GM21423 (cell line): ENCODE results near the gene ZNF829.

Source experiments
- ATAC-seq: cut with Tn5 transposase; IDR thresholded peaks from one replicate; pipeline ENCODE4 v1.9.1; 2021; ENCODE audit warnings: mild to moderate bottlenecking, moderate library complexity; ENCODE audit not compliant: unreplicated experiment

ZNF829 gene

DNA sequence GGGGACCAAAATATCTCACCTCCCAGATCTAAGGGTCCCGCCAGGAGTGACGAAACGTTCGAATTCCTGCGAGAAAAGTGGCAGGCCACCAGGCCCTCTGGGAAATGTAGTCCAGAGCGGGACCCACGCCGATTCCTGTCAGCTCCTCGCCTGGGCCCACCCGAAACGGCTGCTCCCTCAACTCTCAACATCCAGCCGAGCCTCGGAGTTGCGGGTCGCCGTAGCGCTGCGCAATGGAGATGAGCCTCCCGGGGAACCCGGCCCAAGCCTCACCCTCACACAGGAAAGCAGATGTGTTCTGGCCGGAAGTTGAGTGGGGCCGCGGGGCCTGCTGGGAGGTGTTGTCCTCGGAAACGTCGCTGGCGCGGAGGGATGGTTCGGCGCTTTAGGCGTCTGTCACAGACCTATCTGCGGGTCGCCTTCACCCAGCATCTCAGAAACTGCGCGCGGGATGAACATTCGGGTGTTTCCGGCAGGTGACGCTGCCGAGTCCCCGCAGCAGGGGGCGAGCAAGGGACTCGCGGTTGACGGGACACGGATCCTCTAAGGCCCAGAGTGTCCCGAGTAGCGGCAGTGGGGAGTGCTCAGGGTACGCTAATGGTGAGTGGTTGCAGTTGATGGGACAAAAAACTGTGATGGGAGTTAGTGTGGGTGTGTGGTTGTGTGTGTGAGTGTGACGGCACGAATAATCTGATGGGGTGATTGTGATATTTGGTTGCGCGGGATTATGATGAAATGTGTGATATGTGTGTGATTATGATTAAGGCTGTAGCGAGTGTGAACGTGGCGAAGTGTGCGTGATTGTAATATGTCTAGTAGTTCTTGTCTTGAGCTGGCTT is at the start of gene ZNF829, which contains the start of gene ZNF568:
Gene ZNF829 (minus strand): TSS at position 300 of the 839 bp plus-strand sequence. CDS start 1,124 bp downstream, outside the sequence.
Gene ZNF568 (plus strand): TSS at position 341 of the 839 bp plus-strand sequence. CDS start 6,439 bp downstream, outside the sequence.
- peak; percentile 89 for ATAC-seq

DNA sequence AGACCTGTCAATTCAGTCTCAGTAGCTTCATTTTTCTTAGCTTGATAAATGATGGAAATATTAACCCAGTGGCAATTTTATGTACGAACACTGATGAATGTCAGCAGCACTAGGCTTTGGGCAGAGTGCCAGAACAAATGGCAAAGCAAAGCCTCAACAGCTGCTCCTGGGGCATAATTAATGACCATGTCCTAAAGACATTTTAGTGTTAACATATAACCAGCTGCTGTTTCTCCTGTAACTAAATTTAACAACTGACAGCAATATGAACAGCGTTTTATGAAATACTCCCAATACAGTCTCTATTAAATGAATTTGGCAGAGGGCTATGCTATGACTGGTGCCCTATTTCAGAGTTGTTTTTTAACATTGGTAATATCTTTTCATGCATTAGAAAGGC is 47.2 kb upstream of the ZNF829 start:
- ATAC-seq, result no peak

- ATAC-seq, result no peak
Measured at GRCh38 chr19:36962346-36962745, 46.3 kb upstream of the ZNF829 start.

DNA sequence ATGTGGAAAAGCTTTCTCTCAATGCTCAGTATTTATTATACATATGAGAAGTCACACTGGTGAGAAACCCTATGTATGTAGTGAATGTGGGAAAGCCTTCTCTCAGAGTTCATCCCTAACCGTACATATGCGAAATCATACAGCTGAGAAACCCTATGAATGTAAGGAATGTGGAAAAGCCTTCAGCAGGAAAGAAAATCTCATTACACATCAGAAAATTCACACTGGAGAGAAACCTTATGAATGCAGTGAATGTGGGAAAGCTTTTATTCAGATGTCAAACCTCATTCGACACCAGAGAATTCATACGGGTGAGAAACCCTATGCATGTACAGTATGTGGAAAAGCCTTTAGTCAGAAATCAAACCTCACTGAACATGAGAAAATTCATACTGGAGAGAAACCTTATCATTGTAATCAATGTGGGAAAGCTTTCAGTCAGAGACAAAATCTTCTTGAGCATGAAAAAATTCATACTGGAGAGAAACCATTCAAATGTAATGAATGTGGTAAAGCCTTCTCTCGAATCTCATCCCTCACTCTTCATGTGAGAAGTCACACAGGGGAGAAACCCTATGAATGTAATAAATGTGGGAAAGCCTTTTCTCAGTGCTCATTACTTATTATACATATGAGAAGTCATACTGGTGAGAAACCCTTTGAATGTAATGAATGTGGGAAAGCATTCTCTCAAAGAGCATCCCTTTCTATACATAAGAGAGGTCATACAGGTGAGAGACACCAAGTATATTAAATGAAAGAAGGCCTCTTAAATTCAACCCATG is 34.4 kb upstream of the ZNF829 start:
- no peak for ATAC-seq

GRCh38 chr19:36939153-36939552 is 23.1 kb upstream of the ZNF829 start:
- no peak for ATAC-seq

GRCh38 chr19:36931684-36932083 is 15.6 kb upstream of the ZNF829 start:
- ATAC-seq, result no peak

DNA sequence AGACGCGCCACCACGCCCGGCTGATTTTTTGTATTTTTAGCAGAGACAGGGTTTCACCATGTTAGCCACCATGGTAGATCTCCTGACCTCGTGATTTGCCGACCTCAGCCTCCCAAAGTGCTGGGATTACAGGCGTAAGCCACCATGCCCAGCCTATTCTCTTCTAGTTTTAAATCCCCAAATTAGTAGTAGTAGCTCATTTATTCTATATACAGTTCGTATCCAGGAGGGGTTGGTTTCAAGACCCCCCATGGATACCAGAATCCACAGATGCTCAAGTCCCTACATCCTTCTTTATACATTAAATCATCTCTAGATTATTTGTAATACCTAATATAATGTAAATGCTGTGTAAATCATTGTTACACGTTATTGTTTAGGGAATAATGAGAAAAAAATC is 2.0 kb upstream of the ZNF829 start:
- ATAC-seq, result no peak

DNA sequence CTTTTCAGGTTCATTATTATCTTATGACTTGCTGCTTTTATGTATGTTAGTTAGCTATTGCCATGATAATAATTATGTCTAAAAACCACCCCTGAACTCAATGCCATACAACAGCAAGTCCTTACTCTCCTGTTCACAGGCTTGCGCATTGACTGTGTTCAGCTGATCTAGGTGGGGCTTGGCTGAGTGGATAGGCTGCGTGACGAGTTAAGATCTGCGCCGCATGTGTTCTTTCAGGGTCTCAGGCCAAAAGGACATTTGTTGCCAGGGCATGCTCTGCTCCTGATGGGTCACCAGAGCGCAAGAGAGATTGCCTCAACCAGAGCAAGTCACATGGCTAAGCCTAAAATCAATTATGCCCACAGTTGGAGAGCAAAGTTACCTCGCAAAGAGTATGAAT is 900 bp upstream of the ZNF829 start:
- no peak for ATAC-seq

DNA sequence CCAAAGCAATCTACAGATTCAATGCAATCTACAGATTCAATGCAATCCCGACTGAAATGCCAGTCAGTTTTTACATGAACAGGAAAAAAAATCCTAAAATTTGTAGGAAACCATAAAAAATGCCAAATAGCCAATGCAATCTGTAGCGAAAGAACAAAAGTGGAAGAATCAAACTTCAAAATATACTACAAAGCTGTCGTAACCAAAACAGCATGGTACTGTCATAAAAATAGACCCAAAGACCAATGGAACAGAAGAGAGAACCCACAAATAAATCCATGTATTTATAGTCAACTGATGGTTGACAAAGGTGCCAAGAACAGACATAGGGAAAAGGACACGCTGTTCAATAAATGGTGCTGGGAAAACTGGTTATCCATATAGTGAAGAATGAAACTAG is 17.7 kb downstream of the ZNF829 start:
- ATAC-seq, result no peak

DNA sequence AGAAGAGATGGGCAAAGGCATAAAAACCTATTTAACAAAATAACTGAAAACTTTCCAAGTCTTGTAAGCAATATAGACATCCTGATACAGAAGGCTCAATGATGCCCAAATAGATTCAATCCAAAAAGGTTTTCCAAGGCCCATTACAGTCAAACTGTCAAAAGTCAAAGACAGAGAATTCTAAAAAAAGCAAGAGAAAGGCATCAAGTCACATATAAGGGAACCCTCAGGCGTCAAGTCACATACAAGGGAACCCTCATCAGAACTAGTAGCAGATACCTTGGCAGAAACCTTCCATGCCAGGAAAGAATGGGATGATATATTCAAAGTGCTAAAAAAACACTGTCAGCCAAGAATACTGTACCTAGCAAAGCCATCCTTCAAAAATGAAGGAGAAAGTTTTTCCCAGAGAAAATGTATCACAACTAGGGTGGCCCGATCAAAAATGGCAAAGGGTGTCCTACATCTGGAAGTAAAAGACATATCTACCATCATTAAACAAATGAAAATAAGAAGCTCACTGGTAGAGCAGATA is 21.2 kb downstream of the ZNF829 start:
- ATAC-seq, result no peak

DNA sequence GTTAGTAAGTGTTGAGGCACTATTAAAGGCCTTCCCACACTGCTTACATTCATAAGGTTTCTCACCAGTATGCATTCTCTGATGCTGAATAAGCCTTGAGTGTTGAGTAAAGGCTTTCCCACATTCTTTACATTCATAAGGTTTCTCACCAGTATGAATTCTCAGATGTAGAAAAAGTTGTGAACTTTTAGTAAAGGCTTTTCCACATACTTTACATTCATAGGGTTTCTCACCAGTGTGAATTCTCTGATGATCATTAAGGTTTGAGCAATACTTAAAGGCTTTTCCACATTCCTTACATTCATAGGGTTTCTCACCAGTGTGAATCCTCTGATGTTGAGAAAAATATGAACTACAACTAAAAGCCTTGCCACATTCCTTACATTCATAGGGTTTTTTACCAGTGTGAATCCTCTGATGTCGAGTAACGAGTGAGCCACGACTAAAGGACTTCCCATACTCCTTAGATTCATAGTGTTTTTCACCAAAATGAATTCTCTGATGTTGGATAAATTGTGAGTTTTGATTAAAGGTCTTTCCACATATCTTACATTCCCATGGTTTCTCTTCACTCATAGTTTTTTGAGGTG is 24.2 kb downstream of the ZNF829 start:
- ATAC-seq, result no peak

GRCh38 chr19:36876993-36877938 is 38.8 kb downstream of the ZNF829 start:
- ATAC-seq, result no peak

GRCh38 chr19:36851898-36852297 is 64.2 kb downstream of the ZNF829 start:
- no peak for ATAC-seq

GRCh38 chr19:36850559-36851442 is 65.3 kb downstream of the ZNF829 start, which contains the start of gene ZNF345:
Gene ZNF345 (plus strand): TSS chr19:36850876. CDS start chr19:36876831, 25,955 bp downstream.
- ATAC-seq, result peak; percentile 75

DNA sequence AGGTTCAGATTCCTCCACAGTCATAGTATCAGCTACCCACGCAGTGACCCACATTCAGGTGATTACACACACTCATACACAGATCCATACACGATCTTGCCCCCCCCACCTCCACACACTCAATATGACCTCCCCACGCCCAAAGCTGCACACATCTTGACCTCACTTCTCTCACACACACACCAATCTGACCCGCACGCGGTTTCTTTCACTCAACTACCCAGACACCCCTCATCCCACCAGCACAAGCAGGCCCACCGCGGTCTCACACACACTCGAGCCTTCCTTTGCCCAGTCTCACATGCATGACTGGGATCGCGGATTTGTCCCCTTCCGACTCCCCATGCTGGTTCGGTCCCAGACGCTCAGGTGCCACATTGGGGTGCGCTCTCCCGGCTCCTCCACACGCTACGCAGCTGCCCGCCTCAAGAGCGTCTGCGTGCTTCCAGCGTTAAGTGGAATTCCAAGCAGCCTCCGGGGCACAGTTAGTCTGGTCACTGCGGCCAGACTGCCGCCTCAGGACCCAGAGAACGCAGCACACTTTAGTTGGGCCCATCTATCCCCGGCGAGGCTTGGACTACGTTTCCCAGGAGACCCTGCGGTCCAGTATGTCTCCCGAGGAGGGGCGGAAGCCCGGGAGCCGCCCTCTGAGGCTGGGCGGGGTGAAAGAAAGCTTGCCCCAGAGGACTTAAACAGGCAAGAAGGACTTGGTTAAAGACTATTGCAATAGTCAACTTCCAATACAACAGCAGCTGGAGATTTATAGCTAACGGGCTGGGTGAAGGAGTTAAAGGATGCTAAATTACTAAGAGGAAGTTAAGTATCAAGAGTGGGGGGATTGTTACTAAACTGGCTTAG is 66.2 kb downstream of the ZNF829 start:
- ATAC-seq, result peak; percentile 86

DNA sequence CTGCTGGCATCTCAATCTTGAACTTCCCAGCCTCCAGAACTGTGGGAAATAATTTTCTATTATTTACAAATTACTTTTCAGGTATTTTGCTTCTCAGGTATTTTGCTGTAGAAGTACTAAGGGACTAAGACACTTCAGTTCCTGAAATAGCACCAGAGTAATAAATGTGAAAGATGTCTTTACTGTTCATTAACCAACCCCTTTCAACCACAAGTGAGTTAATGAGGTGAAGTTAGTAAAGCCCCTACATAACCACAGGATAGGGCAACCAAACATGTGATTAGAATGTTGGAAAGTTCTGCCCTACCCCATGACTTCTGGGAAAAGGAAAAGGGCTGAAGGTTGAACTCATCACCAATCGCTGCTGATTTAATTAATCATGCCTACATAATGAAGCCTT is 68.1 kb downstream of the ZNF829 start:
- no peak for ATAC-seq

DNA sequence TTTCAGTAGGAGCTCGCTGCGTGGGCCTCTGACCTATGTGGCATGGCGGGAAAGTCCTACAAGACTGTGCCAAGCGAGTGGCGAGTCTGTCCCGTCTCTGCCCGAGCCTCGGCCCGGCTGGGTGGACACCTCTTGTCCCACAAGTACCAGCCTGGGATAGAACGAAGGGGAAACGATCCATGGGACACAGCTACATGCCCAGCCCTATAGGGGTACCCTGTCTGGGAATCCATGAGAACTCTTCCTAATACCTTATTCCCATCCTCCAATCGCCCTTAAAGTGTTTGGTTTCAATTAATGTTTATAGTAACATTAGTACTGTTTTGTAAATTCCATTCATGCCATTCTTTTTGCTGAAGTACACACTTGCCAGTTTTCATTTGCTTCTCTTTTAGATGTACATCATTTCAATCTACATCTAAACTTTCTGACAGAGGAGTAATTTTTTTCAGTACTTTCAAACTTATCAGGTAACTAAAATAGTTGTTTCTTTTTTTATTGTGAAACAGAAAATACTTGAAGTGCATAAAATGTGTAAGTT is 77.2 kb downstream of the ZNF829 start:
- ATAC-seq, result no peak
